Activated naive CD4-positive, alpha-beta T cell treated with anti-CD3 and anti-CD28 coated beads, Interleukin-2, amount 50 U/mL, for 24 hours (primary cell): ENCODE data around the gene TLR6.
A peak's percentile ranks its signal among the peaks of the same experiment; 100 is the strongest.

Source experiments
- H3K27ac Mint-ChIP-seq: one replicate; pipeline ENCODE4 v1.8.0; 2021; ENCODE audit warnings: mild to moderate bottlenecking, mixed read lengths
- H3K27me3 Mint-ChIP-seq: one replicate; pipeline ENCODE4 v1.8.0; 2021; ENCODE audit warnings: mixed read lengths
- H3K36me3 Mint-ChIP-seq: one replicate; pipeline ENCODE4 v1.8.0; 2021; ENCODE audit warnings: mixed read lengths
- H3K4me1 Mint-ChIP-seq: one replicate; pipeline ENCODE4 v1.8.0; 2021; ENCODE audit warnings: mixed read lengths
- H3K4me3 Mint-ChIP-seq: one replicate; pipeline ENCODE4 v1.8.0; 2021; ENCODE audit warnings: mild to moderate bottlenecking, mixed read lengths
- H3K9me3 Mint-ChIP-seq: one replicate; pipeline ENCODE4 v1.8.0; 2021; ENCODE audit warnings: mixed read lengths

The TLR6 gene, protein sequence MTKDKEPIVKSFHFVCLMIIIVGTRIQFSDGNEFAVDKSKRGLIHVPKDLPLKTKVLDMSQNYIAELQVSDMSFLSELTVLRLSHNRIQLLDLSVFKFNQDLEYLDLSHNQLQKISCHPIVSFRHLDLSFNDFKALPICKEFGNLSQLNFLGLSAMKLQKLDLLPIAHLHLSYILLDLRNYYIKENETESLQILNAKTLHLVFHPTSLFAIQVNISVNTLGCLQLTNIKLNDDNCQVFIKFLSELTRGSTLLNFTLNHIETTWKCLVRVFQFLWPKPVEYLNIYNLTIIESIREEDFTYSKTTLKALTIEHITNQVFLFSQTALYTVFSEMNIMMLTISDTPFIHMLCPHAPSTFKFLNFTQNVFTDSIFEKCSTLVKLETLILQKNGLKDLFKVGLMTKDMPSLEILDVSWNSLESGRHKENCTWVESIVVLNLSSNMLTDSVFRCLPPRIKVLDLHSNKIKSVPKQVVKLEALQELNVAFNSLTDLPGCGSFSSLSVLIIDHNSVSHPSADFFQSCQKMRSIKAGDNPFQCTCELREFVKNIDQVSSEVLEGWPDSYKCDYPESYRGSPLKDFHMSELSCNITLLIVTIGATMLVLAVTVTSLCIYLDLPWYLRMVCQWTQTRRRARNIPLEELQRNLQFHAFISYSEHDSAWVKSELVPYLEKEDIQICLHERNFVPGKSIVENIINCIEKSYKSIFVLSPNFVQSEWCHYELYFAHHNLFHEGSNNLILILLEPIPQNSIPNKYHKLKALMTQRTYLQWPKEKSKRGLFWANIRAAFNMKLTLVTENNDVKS

DNA sequence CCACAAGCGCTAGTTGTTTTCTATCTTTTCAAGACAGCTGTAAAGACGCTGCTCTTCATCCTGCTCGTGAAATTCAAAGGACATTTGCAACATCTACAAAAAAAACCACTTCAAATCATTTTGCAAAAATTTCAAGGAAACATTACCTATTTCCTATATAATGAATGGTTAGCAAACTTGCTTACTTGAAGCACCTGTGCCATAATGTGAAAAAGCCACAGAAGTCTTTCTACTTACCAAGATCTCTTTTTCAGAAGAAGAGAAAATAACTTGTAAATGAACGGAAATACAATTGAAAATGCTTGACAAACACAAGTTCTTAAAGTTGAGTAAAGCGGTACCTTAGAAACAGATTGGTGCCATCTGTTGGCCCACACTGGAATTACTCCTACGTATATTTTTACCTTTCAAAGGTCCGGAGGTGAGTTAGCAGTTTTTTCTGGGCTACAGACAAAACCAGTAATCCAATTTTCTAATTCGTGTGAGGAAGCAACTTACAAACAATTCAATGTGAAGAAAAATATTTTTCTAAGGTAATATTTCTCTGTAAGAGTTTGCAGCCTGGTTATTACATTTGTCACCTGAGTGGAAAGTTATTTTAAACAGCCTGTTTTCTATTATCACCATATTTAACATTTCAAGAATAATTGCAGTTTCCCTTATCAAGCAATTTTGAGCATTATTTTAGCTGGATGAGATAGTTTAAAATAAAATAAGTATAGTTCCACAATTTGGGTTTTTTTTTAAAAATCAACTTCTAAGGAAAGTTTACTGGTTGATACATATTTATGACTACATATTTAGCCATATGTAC is at the start of gene TLR6:
TSS of gene TLR6 (minus strand) at position 294 of the 814 bp plus-strand sequence. CDS start 27,344 bp downstream, outside the sequence.
- no peaks in the 10 kb centered on the region for H3K27me3 Mint-ChIP-seq
- no peaks in the 10 kb centered on the region for H3K9me3 Mint-ChIP-seq
- peak within 1 kb of the TSS; percentile 84 for H3K4me3 Mint-ChIP-seq
- peaks cover 48% of the 10 kb centered on the region for H3K4me1 Mint-ChIP-seq
- no peaks in the 10 kb centered on the region for H3K36me3 Mint-ChIP-seq
- peak within 1 kb of the TSS; percentile 94 for H3K27ac Mint-ChIP-seq

DNA sequence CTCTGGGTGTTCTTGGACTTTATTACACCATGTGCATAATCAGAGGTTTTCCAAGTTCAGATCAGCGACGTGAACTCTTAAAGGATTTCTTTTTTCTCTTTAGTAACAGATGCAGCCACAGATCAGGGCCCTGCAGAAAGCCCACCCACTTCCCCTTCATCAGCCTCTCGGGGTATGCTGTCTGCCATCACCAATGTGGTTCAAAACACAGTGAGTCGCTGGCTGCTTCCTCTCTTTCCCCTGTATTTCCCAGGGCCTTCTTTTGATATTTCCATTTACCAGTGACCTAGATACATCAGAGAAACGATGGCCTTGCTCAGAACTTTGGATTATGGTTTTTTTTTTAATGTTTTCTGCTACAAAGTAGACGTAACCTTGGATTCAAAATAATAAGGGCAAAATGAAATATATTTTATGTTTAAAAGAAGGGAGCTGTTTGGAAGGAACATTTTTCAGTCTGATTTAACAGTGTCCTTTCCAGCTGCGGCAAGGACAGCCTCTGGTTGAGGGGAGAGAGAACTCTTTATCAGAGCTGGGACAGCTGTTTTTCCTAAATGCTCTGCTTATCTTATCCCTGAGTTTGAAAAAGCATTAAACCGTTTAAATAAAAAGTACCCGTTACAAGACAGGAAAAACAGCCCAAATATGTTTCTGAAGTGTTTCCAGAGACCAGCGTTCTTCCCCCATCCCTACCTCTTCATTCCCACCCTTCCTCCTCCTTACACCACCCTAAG is 49.2 kb upstream of the TLR6 start:
- no peak overlapping the region for H3K27ac Mint-ChIP-seq
- no peaks in the 10 kb centered on the region for H3K4me1 Mint-ChIP-seq
- no peaks in the 10 kb centered on the region for H3K27me3 Mint-ChIP-seq
- H3K36me3 Mint-ChIP-seq: no peaks in the 10 kb centered on the region
- no peaks in the 10 kb centered on the region for H3K9me3 Mint-ChIP-seq
- H3K4me3 Mint-ChIP-seq: no peak overlapping the region

DNA sequence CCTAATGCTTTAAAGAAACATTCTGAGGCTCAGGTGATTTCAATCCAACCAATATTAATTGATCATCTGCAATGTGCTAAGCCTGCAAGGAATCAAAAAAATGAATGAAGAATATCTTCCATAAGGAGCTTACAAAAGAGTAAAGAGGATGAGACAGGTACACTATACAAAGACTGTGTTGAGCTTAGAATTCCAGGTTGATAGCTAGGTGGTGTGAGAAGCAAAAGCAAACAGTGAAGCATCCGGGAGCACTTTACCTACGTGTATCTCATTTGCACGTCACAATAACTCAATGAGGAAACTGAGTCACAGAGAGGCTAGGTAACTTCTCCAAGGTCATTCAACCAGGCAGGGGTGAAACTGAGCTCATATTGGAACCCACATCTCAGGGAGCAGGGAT is 48.1 kb upstream of the TLR6 start:
- no peaks in the 10 kb centered on the region for H3K9me3 Mint-ChIP-seq
- no peak overlapping the region for H3K4me3 Mint-ChIP-seq
- no peak overlapping the region for H3K27ac Mint-ChIP-seq
- no peaks in the 10 kb centered on the region for H3K36me3 Mint-ChIP-seq
- no peaks in the 10 kb centered on the region for H3K4me1 Mint-ChIP-seq
- no peaks in the 10 kb centered on the region for H3K27me3 Mint-ChIP-seq

DNA sequence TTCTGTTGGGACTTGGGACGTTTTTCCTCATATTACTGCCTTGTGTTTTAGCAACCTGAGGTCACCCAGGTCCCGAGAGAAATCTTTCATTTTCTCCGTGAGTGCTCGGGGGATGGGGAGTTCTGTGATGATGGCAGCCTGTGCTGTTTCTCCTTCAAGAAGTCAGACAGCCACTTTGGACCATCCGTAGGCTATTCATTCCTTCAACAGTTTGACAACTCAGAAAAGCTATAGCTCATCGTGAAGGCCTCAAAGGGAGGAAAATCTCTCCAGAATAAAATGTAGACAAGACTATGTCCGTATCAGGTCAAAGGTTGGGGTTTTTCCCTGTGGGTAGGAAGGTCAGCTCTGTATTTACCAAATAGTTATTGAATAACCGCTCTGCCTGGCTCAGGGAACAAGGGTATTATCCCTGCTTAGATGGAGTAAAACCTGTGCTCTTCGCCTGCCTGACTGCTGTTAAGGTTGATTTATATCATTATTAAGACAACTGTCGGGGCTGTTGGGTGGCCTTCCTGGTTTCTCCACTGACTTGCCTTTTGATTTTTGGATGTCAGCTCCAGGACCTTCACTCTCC is 47.6 kb upstream of the TLR6 start:
- Mint-ChIP-seq H3K27ac (no peak overlapping the region), H3K36me3 (no peaks in the 10 kb centered on the region), H3K9me3 (no peaks in the 10 kb centered on the region), H3K27me3 (no peaks in the 10 kb centered on the region), H3K4me3 (no peak overlapping the region), H3K4me1 (no peaks in the 10 kb centered on the region)

DNA sequence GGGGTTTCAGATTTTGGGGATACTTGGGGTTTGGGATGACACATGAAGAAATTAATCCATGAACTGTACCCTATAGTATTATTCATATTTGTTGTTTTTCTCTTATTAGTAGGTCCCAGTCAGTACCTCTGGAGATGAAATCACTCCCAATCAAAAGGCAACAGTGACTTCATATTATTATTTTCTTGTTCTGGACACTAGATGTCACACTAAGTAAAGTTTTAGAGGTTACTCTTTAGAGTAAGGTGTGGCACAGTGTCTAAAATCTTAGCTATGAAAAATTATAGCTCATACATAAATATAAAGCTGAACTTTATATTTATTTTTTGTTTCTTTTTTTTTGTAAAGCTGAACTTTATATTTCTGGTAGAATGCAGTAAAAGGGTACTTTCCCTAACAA is 46.1 kb upstream of the TLR6 start:
- Mint-ChIP-seq H3K27ac (no peak overlapping the region), H3K27me3 (no peaks in the 10 kb centered on the region), H3K36me3 (no peaks in the 10 kb centered on the region), H3K4me3 (no peak overlapping the region), H3K4me1 (no peaks in the 10 kb centered on the region), H3K9me3 (no peaks in the 10 kb centered on the region)

DNA sequence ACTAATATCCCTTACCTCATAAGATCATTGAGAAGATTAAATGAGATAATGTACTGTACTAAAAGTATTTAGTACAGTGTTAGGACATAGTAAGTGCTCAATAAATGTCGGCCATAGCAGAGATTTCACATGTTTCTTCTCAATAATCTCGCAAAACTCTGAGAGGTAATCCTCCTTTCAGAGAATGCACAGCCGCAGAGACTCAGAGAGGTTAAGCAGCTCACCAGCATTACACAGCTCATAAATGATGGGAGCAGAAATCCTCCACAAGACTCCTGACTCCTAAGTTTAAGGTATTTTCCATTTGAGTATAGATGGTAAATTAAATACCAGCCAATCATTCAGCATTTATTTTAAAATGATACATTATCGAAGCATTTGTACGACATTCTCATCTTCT is 45.6 kb upstream of the TLR6 start:
- Mint-ChIP-seq H3K4me3 (no peak overlapping the region), H3K27me3 (no peaks in the 10 kb centered on the region), H3K4me1 (no peaks in the 10 kb centered on the region), H3K36me3 (no peaks in the 10 kb centered on the region), H3K9me3 (no peaks in the 10 kb centered on the region), H3K27ac (no peak overlapping the region)

DNA sequence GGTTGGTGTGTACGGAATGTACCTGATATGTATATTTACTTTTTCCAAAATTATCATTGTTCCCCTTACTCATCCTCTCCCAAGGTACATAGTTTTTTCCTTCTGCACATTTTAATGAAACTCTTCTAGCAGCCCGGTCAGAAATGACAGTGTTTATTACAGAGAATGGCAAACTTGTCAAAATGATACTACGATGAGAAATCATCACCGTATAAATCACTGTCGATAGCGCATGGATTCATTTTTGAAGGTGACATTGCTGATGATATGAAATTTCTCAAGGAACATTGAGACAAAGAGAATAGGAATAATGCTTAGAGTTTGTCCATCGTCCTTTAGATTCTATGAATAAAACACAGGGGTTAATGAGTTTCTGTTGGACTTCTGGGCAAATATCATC is 41.6 kb upstream of the TLR6 start:
- H3K36me3 Mint-ChIP-seq: no peaks in the 10 kb centered on the region
- no peak overlapping the region for H3K27ac Mint-ChIP-seq
- no peaks in the 10 kb centered on the region for H3K9me3 Mint-ChIP-seq
- no peak overlapping the region for H3K4me3 Mint-ChIP-seq
- no peaks in the 10 kb centered on the region for H3K4me1 Mint-ChIP-seq
- H3K27me3 Mint-ChIP-seq: no peaks in the 10 kb centered on the region

DNA sequence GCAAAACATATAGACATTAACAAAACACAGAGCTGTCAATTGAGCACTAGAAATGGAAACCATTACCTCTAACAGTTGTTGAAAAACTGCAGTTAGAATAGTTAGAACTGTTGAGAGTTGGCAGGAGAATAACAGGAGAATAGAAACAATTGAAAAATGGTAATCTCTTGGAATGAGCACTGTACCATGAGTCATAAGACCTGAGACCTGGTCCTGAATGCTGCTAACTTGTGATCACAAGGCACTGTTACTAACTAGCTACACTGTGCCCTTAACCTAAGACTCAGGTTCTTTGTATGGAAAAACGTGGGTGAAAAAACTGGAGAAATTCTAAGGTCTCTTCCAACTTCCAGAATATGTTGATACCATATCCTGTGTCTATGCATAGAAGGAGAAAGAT is 40.3 kb upstream of the TLR6 start:
- Mint-ChIP-seq H3K4me3 (no peak overlapping the region), H3K36me3 (no peaks in the 10 kb centered on the region), H3K27me3 (no peaks in the 10 kb centered on the region), H3K27ac (no peak overlapping the region), H3K9me3 (no peaks in the 10 kb centered on the region), H3K4me1 (no peaks in the 10 kb centered on the region)

DNA sequence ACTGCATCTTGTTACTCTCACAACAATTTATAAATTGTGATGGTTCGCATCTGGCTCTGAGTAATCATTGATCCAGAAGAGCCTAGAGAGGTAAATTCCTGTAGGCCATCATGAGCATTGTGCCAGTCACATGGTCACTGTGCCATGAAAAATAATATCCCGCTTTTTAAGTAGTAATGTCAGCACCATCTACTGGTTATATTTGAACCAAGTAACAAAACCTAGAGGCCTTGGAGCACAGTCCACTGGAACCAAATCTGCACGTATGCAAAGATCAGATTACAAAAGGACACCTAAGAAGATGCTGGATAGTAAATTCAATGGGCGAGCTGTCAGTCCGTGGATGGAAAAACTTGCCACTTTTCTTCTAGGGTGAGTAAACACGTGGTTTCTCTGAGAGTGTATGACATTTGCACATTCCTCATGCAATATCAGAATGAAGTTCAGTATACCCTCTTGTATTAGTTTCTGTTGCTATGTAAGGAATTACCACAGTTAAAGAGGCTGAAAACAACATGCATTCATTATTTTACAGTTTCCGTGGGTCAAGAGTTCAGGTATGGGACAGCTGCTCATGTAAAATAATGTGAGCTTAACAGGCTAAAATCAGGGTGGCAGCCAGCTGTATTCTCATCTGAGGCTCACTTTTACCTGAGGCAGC is 37.8 kb upstream of the TLR6 start:
- H3K36me3 Mint-ChIP-seq: no peaks in the 10 kb centered on the region

DNA sequence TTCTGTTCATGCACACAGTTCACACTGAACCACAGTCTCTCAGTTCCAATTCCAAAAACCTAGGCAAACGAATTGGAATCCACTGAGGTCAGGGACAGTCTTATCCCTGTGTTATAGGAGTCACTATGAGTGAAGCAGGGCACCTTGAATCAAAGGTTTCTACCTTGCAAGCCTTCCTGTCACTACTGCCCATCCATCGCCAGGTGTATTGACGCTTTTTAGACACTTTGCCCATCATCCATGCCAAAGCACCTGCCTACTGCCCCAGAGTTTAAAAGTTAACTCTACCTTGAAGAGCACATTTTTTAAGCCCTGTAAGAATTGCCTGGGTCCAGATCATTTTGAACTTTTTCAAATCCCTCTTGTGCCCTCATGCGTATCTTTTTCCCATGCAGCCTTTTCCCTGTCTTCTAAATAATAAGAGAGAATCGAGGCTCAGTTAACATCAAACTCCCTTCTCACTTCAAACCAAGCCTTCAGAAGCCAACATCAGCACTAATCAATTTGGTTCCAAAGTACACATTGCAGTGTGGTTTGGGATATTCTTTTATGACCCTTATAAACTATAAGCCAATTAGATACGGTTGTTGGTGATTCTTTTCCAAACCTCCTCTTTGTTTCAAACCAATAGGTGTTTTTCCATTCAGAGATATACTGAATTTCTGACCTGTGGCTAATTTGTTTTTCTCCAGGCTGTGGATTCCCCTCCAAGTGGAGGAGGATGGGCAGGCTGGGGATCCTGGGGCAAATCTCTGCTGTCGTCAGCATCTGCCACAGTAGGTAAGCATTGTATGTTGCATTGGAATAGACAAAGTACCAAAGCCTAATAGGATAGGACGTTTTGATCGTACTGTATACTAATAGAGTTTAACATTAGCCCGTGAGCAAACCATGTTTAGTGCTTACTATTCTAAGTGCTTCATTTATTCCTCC is 34.7 kb upstream of the TLR6 start:
- Mint-ChIP-seq H3K4me3 (no peak overlapping the region), H3K27me3 (no peaks in the 10 kb centered on the region), H3K9me3 (no peaks in the 10 kb centered on the region), H3K27ac (peak overlapping the region; percentile 71), H3K4me1 (peaks cover 27% of the 10 kb centered on the region), H3K36me3 (no peaks in the 10 kb centered on the region)

More for the DNA sequence above, 37.8 kb upstream of the TLR6 start:
- Mint-ChIP-seq H3K27ac (no peak overlapping the region), H3K27me3 (no peaks in the 10 kb centered on the region), H3K4me1 (peaks cover 16% of the 10 kb centered on the region), H3K4me3 (no peak overlapping the region), H3K9me3 (no peaks in the 10 kb centered on the region)

DNA sequence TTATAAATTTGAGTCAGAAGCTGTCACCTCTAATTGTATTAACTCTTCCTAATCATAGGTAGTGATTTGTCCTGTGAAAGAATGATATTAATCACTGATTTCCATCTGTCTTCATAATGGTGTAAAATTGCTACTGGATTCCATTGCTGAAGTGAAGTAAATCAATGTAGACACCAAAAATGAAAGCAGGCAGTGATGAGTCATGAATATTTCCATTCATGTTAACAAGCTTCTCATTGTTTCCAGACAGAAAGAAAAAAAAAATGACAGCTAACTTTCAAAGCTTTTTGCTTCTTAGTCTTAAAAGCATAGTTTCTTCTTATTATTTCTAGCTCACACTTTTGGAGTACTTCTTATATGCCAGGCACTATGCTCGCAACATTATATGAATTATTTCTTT is 32.5 kb upstream of the TLR6 start:
- Mint-ChIP-seq H3K27me3 (no peaks in the 10 kb centered on the region), H3K27ac (peak overlapping the region; percentile 96), H3K36me3 (no peaks in the 10 kb centered on the region), H3K4me1 (peaks cover 30% of the 10 kb centered on the region), H3K9me3 (no peaks in the 10 kb centered on the region), H3K4me3 (peak overlapping the region; percentile 63)

DNA sequence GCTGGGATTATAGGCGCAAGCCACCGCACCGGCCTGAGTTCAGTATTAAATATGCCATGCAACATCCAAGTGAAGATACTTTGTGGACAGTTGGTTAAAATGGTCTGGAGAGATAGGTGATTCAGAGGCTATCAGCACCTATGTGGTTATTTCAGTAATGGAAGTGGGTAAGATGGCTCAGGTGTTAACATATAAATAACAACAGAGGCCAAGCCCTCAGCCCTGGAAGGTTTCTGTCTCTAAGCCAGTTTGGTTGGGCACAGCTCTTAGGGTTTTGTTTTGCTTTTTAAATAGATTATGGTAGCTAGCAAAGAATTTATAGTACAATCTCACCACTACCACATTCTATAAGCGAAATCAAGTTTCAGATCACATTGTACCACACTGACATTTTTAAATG is 27.6 kb upstream of the TLR6 start:
- Mint-ChIP-seq H3K9me3 (no peaks in the 10 kb centered on the region), H3K4me3 (no peak overlapping the region), H3K27ac (no peak overlapping the region), H3K36me3 (no peaks in the 10 kb centered on the region), H3K27me3 (no peaks in the 10 kb centered on the region), H3K4me1 (peaks cover 12% of the 10 kb centered on the region)

DNA sequence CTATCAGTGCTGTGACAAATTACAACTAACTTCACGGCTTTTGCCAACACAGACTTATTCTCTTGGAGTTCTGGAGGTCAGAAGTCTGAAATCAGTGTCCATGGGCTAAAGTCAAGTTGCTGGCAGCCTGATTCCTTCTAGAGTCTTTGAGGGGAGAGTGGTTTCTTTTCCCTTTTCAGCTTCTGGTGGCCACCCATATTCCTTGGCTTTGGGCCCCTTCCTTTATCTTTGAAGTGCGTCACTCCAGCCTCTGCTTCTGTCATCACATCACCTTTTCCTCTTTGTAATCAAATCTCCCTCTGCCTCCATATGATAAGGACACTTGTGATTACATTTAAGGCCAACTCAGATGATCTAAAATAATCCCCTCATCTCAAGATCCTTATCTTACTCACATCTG is 20.0 kb upstream of the TLR6 start:
- H3K9me3 Mint-ChIP-seq: no peaks in the 10 kb centered on the region
- H3K4me3 Mint-ChIP-seq: no peak overlapping the region
- no peaks in the 10 kb centered on the region for H3K4me1 Mint-ChIP-seq
- H3K36me3 Mint-ChIP-seq: no peaks in the 10 kb centered on the region
- no peaks in the 10 kb centered on the region for H3K27me3 Mint-ChIP-seq
- no peak overlapping the region for H3K27ac Mint-ChIP-seq
